GM03348 (cell line): ENCODE data around the gene RAD23A.
A peak's percentile ranks its signal among the peaks of the same experiment; 100 is the strongest.
"Not testable (repeated sequence)": the region's sequence is repeated elsewhere in the genome, so short reads cannot be mapped to it uniquely, and the experiment has no call there.

Experiments used
- DNase-seq: peaks from one replicate; pipeline ENCODE4 v3.0.0; 2012; ENCODE audit warnings: low spot score

The RAD23A gene

DNA sequence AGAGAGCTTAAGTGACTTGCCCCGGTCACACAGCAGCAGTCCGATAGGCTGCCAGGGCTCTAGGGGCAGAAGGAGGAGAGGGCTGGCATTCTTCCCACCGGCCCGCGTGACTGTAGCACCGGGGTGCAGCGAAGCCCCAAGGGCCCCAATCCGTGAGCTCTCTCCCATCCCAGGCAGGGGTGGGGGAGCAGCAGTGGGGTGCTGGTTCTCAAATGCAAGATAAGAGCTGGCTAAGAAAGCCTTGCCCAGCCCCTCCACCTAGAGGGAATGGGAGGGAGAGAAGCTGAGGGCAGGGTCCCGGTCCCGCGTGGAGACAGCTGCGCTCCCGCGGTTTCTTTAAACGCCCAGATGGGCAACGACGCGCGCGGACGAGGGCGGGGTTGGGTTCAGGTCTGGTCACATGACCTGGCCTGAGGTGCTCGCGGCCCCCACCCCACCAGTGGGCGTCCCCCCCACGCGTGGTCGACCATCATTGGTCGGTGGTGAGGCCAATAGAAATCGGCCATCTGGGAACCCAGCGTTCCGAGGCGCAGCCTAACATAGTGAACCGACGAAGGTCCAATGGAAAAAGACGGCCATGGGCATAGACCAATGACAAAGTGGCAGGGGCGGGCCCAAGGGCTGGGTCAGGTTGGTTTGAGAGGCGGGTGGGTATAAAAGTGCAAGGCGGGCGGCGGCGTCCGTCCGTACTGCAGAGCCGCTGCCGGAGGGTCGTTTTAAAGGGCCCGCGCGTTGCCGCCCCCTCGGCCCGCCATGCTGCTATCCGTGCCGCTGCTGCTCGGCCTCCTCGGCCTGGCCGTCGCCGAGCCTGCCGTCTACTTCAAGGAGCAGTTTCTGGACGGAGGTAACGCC lies 7.5 kb upstream of the RAD23A start, which contains the start of gene CALR:
Gene CALR (plus strand): TSS at position 683 of the 852 bp plus-strand sequence. CDS start 71 bp downstream, at position 754.
- peak; percentile 98 for DNase-seq

DNA sequence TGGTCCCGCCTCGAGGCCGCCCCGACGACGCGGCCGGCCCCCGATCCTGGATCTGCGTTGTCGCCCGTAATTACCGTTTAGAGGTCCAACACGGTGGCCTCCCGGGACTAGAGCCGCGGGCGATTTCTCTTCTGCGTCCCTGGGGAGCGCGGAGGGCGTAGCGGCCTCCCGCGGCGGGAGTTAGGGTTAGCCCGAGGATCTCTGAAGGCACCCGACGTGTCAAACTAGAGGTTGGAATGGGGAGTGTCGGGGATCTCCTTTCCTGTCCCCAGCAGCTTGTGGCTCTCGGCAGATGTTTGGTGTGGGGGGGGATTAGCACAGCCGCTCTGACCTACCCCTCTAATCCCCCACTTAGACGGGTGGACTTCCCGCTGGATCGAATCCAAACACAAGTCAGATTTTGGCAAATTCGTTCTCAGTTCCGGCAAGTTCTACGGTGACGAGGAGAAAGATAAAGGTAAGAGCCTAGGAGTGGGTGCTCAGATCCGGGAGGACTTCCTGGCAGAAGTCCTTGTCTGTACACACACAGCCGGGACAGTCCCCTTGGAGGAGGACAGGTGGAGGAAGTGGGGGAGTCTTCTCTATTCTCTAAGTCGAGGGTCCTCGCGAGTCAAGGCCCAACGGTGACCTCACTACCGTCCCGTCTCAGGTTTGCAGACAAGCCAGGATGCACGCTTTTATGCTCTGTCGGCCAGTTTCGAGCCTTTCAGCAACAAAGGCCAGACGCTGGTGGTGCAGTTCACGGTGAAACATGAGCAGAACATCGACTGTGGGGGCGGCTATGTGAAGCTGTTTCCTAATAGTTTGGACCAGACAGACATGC lies 6.7 kb upstream of the RAD23A start:
- DNase-seq: peak; percentile 56

GRCh38 chr19:12939975-12940423 lies 5.7 kb upstream of the RAD23A start:
- no peak for DNase-seq

DNA sequence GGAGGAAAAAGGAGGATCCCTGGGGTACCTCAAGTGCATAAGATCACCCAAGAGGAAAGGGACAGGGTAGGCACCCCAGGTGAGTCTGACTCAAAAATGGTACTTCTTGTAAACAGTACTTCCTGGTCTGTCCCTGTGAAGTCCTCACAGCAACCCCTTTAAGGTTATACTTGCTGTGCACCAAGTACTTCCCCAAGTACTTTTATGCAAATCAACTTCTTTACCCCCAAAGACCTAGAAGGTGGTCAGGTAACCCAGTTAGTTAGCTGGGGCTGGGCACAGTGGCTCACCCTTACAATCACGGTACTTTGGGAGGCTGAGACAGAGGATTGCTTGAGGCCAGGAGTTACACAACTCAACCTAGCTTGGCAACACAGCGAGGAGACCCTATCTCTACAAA lies 4.8 kb upstream of the RAD23A start:
- DNase-seq: no peak

GRCh38 chr19:12943437-12944044 lies 2.1 kb upstream of the RAD23A start:
- no peak for DNase-seq

DNA sequence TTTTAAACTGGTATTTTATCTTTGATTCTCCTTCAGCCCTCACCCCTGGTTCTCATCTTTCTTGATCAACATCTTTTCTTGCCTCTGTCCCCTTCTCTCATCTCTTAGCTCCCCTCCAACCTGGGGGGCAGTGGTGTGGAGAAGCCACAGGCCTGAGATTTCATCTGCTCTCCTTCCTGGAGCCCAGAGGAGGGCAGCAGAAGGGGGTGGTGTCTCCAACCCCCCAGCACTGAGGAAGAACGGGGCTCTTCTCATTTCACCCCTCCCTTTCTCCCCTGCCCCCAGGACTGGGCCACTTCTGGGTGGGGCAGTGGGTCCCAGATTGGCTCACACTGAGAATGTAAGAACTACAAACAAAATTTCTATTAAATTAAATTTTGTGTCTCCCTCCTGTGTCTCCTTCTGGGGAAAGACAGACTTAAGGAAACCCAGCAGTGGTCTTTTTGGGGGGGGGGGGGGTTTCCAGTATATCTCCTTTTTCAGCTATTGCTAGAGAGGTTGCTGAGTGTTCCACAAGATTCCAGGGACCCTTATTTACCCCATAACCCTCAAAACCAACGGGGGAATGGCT lies 1.5 kb upstream of the RAD23A start:
- no peak for DNase-seq

GRCh38 chr19:12946092-12946721 lies 545 bp downstream of the RAD23A start:
- peak; percentile 91 for DNase-seq

DNA sequence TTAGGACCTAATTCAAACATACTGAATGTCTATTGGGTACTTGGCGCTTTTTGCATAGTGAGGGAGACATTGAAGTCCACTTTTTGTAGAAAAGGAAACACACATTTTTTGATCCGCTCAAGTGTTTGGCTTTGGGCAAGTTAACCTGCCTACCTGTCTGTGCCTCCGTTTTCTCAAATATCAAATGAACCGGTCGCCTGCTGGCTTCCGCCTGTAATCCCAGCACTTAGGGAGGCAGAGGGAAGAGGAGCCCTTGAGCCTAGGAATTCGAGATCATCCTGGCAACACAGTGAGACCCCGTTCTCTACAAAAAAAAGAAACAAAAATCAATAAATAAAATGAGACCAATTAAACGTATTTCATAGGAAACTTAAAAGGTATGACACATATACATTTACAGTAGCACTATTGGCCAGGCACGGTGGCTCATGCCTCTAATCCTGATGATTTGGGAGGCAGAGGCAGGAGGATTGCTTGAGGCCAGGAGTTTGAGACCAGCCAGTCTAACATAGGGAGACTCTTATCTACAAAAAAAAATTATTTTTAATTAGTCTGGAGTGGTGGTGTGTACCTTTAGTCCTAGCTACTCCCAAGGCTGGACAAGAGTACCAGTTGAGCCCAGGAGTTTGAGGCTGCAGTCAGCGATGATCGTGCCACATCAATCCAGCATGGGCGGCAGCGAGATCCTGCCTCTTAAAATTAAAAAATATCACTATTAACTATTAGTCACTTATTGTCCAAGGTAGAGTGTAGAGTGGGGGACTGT lies 1.3 kb downstream of the RAD23A start:
- no peak for DNase-seq

DNA sequence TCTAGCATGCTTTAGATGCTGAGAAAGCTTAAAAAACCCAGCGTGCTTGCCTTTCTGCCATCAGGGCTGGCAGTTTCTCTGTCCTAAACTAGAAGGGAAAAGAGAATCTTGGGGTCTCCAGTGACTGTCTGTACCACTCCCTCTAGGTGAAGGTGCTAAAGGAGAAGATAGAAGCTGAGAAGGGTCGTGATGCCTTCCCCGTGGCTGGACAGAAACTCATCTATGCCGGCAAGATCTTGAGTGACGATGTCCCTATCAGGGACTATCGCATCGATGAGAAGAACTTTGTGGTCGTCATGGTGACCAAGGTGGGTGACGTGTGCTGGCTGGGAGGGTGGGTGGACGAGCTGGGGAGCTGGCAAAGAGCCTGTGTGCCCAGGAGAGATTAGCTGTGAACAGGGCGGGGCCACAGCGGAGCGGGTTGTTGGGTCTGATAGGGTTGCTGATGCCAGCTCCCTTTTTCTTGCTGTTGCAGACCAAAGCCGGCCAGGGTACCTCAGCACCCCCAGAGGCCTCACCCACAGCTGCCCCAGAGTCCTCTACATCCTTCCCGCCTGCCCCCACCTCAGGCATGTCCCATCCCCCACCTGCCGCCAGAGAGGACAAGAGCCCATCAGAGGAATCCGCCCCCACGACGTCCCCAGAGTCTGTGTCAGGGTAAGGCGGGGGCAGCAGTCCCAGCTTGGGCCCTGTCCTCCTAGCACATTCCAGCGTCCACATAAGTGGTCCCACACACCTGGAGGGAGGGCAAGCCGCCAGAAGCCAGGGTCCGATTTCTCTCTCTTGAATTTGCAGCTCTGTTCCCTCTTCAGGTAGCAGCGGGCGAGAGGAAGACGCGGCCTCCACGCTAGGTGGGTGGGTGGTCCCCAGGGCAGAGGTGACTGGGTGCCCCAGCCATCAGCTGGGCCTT lies 2.3 kb downstream of the RAD23A start:
- no peak for DNase-seq

- no peak for DNase-seq
Observed at GRCh38 chr19:12948612-12949362, 3.1 kb downstream of the RAD23A start.

- no peak for DNase-seq
Observed at GRCh38 chr19:12949363-12950283, 4.0 kb downstream of the RAD23A start.

DNA sequence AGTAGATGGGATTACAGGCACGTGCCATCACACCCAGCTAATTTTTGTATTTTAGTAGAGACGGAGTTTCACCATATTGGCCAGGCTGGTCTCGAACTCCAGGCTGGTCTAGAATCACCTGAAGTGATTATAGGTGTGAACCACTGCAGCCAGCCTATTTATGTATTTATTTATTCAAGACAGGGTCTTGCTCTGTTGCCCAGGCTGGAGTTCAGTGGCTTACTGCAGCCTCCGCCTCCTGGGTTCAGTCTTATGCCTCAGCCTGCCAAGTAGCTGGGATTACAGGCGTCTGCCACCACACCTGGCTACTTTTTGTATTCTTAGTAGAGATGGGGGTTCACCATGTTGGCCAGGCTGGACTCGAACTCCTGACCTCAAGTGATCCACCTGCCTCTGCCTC lies 6.4 kb downstream of the RAD23A start:
- DNase-seq: not testable (repeated sequence)

DNA sequence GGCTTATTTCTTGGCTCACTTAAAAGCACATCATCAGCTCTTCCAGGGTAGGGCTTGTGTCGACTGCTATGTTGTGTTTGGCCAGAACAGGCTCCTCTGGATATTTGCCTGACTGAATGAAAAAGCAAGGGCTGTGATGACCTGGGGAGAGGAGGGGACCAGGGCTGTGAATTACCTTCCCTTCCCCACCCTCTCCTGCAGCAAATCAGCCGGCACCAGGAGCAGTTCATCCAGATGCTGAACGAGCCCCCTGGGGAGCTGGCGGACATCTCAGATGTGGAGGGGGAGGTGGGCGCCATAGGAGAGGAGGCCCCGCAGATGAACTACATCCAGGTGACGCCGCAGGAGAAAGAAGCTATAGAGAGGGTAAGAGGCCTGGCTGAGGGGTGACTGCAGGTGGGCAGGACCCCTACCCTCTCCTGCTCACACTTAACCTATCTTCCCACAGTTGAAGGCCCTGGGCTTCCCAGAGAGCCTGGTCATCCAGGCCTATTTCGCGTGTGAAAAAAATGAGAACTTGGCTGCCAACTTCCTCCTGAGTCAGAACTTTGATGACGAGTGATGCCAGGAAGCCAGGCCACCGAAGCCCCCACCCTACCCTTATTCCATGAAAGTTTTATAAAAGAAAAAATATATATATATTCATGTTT lies 7.0 kb downstream of the RAD23A start:
- DNase-seq: peak; percentile 78

GRCh38 chr19:12953138-12953798 lies 7.6 kb downstream of the RAD23A start:
- peak; percentile 37 for DNase-seq

DNA sequence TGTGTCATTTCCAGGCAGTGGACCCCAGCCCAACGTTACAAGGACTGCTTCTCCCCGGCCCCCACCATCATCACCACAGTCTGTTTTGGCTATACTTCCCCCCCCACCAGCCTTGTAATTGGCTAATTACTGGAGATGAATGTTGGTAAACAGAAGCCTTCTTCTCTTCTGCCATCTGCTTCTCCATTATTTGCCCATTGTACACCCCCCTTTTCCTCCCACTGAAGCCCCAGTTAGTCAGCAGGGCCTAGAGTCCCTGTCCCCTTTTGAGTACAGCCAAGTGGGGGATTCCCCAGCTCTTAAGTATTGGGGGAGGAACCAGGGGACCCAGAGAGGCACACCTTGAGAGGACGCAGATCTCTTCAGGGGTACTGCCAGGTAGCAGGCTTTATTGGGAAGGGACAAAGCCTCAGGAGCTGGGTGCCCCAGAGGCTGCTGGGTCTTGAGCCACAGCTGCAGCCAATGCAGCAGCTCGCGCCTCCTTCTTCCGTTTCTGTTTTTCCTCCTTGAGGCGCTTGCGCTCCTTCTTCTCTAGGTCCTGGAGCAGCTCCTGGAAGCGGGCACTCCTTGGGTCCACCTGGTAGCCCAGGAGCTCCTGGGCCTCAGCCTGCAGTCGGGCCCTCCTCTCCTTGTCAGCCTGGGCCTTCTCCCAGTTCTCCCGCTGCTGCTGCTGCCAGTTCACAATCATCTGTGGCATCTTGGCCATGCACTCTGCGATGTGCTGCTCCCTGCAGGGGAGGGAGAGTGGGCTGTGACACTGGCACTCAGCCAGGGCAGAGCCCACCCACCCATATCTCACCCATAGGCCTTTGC lies 8.3 kb downstream of the RAD23A start:
- DNase-seq: no peak

GRCh38 chr19:12954612-12954962 lies 8.9 kb downstream of the RAD23A start:
- DNase-seq: no peak
